GM12872 (cell line): ENCODE data around the gene RGS1.

Experiments used
- TF ChIP-seq, protein P1 (sequence below): IDR thresholded peaks from 3 replicates; pipeline ENCODE4 v1.5.1; 2011; ENCODE audit warnings: low read depth, mild to moderate bottlenecking, low read length, moderate library complexity; ENCODE audit not compliant: insufficient read depth

The RGS1 gene

DNA sequence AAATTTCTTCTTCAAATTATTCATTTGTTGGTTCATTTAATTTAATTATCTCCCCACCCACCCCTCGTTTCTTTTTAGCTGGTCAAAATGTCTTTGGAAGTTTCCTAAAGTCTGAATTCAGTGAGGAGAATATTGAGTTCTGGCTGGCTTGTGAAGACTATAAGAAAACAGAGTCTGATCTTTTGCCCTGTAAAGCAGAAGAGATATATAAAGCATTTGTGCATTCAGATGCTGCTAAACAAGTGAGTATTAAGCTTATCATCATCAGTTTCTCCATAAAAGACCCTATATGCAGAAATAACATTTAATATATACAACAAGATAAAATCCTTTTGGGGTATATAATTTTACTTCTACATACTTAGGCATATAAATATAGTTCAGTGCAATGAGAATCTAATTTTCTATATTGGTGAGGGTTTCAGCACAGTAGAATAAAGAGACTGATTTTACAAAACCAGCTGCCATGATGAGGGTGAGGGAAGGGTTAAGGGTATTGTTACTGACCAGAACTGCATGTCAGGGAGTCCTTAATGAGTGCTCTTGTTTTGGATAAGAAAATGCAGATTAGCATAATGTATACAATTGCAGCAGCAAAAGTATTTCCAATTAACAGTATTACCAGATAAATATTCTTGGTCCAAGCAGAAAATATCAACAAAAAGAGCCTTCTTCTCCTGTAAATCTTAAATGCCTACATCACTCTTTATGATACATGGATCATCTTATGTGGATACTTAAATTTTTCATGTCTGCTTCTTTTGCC lies 2.8 kb downstream of the RGS1 start:
- TF ChIP-seq, protein P1, sequence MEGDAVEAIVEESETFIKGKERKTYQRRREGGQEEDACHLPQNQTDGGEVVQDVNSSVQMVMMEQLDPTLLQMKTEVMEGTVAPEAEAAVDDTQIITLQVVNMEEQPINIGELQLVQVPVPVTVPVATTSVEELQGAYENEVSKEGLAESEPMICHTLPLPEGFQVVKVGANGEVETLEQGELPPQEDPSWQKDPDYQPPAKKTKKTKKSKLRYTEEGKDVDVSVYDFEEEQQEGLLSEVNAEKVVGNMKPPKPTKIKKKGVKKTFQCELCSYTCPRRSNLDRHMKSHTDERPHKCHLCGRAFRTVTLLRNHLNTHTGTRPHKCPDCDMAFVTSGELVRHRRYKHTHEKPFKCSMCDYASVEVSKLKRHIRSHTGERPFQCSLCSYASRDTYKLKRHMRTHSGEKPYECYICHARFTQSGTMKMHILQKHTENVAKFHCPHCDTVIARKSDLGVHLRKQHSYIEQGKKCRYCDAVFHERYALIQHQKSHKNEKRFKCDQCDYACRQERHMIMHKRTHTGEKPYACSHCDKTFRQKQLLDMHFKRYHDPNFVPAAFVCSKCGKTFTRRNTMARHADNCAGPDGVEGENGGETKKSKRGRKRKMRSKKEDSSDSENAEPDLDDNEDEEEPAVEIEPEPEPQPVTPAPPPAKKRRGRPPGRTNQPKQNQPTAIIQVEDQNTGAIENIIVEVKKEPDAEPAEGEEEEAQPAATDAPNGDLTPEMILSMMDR = no peak

DNA sequence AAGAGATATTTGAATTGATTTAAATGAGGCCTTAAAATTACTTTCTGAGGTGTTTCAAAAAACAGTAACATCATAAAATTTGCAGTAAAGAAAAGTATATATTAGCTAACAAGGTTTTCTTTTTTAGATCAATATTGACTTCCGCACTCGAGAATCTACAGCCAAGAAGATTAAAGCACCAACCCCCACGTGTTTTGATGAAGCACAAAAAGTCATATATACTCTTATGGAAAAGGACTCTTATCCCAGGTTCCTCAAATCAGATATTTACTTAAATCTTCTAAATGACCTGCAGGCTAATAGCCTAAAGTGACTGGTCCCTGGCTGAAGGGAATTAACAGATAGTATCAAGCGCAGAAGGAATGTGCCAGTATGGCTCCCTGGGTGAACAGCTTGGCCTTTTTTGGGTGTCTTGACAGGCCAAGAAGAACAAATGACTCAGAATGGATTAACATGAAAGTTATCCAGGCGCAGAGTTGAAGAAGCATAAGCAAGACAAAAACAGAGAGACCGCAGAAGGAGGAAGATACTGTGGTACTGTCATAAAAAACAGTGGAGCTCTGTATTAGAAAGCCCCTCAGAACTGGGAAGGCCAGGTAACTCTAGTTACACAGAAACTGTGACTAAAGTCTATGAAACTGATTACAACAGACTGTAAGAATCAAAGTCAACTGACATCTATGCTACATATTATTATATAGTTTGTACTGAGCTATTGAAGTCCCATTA lies 3.6 kb downstream of the RGS1 start:
- TF ChIP-seq, protein P1 = no peak

DNA sequence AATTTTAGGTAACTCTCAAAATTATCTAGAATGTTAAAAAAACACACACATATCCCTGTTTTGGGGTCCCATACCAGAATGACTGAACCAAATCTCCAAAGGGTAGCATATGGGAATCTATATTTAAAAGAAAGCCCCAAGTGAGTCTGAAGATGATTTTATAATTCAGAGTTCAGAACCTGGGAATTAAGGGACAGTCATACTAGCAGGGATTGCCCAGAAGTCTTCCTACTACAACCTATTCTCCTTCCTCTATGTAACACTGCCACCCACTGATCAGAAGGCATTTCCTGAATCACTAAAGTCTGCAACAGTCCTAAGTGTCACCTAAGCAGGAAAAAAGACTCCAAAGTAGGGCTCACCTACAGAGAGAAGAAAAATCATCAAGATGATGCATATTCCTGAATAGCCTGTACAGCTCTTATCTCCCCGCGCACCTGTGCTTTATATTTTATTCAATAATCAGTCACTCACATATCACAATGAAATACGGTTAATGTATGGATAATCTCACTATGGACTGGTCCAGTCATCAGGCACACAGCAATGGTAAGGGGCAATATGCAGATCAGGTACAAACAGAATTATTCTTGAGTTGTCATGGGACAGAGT lies 4.9 kb downstream of the RGS1 start:
- TF ChIP-seq, protein P1 = peak; percentile 49; the same call in 2 of the 3 replicates

DNA sequence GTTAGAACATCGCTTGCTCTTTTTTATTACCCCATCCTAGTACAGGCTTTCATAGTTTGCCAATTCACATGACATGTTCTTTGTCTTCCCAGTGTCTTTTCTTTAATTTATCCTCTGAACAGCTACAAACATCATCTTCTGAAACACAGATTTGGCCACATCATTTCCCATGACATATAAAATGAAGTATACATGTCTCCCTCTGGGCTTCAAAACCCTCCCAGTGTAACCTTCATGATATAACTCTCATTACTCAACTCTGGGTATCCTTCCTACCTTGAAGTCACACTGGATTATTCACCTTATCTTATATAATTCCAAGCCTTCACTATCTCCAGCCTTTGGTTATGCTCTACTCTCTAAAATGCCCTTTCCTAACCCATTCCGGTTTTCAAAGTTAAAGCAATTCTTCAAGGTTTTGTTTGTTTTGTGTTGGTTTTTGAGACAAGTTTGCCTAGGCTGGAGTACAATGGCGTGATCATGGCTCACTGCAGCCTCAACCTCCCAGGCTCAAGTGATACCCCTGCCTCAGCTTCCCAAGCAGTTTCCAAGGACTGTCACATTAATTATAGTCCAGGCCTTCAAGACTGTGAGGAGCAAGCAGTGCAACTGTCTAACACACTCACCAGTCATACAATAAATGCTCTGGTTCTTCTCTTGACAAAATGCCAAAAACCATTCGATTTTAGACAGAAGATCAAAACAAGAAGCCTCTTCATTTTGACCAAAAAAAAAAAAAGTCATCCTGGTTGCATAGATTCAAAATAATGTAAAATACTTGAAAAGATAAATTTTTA lies 5.8 kb downstream of the RGS1 start:
- TF ChIP-seq, protein P1 = no peak

DNA sequence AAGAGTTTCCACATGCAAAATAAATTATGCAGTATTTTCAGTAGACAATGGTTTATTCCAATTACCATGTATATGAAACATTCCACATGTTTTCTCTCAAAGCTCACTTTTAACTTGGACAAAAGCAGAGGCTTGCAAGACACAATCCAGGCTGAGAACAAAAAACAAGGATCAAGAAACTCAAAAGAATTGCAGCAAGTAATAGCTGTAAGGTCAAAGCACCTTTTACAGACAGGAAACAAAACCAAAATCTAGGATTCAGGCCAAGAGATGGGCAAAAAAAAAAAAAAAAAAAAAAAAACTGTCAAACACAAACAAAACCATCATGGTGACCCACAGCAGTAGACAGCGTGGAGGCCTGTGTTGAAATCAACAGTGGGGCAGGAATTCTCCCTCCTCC lies 9.3 kb downstream of the RGS1 start:
- TF ChIP-seq, protein P1 = no peak

DNA sequence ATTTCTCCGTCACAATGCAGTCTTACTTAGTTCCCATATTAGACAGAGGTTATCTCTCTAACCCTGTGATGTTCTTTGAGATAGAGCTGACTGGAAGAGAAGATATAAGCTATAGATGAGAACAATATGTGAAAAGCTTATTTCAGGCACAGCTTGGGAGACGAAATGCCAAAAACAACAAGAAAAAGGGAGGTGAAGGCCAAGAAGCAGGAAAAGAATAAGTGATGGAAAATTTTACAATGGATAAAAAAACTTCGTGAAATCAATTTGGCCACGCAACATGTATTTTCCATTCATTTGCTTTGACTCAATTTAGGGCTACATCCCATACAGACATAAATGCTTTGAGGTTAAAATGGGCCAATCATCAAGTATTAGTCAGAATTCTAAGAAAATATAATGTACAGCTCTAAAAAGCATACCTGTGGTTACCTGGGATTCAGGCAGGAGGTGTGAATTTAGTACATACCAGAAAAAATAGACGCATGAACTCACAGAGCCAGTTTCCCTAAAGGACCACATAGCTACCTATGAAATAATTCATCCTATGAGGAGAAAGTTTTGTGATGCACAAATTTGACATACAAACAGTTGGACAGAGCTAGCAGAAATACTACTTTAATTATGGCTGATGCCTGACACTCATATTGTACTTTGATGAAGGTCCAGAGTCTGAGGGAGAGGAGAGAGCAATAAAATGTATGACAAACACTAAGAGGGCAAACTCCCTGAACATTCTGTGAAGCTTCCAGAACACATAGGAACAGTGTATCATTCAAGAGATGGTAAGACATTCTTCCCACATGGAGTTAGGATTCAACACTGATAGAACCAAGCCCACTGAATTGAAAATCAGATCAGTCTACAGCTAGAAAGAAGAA lies 12.1 kb downstream of the RGS1 start:
- TF ChIP-seq, protein P1 = no peak
